ENCODE data around the gene TMEM8B. TPM values are rescaled to one million over a fixed set of nuclear protein-coding genes. Genes with fewer than 3 reads are reported as not detected.

Gene TMEM8B
- total RNA-seq, 4 donors from 2014 or later: 2.2 to 8.4 (median 5.4) TPM

DNA sequence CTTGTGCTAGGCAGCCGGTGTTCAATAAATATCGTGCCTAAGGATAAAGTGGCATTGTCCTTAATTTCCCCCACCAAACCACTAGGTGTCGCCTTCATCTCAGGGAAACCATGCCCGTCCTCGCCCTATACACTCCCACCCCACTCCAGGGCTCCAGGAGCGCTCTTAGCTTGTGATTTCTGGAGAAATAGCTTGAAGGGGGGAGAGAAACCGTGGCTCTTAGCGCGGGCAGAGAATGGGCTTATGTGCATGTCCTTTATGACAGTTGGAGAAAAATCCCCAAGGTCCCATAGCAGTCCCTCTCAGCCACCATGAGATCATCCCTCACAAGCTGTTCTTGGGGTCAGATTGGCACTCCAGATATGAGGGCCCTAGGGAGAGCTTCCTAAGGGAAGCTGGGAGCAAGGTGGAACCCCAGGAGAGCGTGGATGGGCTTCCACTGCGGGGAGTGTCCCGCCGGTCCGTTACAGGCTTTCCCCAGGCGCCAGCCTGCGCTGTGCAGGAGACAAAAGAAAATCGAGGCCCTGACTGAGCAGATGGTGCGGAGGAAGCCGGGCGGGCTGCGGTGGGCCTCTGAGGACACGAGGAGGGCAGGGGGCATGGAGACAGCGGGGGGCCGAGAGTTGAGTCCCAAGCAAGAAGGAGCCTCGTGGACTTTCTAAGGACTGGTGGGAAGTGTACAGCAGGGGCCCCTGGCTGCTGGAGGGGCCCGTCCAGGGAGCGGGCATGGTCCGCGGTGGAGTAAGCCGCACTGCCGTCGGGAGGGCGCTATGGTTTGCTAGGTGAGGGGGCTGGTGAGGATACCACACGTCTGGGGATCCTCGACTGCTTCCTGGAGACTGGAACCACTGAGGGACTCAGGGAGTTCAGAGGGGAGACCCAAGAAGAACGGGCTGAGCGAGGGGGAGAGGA is 38.4 kb upstream of the TMEM8B start:
- TF ChIP-seq, protein P1, sequence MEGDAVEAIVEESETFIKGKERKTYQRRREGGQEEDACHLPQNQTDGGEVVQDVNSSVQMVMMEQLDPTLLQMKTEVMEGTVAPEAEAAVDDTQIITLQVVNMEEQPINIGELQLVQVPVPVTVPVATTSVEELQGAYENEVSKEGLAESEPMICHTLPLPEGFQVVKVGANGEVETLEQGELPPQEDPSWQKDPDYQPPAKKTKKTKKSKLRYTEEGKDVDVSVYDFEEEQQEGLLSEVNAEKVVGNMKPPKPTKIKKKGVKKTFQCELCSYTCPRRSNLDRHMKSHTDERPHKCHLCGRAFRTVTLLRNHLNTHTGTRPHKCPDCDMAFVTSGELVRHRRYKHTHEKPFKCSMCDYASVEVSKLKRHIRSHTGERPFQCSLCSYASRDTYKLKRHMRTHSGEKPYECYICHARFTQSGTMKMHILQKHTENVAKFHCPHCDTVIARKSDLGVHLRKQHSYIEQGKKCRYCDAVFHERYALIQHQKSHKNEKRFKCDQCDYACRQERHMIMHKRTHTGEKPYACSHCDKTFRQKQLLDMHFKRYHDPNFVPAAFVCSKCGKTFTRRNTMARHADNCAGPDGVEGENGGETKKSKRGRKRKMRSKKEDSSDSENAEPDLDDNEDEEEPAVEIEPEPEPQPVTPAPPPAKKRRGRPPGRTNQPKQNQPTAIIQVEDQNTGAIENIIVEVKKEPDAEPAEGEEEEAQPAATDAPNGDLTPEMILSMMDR (IDR thresholded peaks at IDR 0.05): peak in 1 of 3 donors; percentile 68
- no peak for TF ChIP-seq POLR2A (IDR thresholded peaks at IDR 0.05)
- WGBS, 2 donors: 33 to 37% methylated on average over 37 of the region's 37 CpGs
- intact Hi-C loops (cut with DNase I; ENCODE audit: low total_unique reads): loop anchor here (5.0 kb wide), 2 partner anchors 92 to 157 kb away; no protein-coding TSS in a partner anchor
- peak; percentile 65 to 93 for DNase-seq (ENCODE audit: low spot score in 2 of 2)
- no peak overlapping the region for H3K4me3 ChIP-seq (ENCODE audit: low read depth, poor library complexity, severe bottlenecking)

DNA sequence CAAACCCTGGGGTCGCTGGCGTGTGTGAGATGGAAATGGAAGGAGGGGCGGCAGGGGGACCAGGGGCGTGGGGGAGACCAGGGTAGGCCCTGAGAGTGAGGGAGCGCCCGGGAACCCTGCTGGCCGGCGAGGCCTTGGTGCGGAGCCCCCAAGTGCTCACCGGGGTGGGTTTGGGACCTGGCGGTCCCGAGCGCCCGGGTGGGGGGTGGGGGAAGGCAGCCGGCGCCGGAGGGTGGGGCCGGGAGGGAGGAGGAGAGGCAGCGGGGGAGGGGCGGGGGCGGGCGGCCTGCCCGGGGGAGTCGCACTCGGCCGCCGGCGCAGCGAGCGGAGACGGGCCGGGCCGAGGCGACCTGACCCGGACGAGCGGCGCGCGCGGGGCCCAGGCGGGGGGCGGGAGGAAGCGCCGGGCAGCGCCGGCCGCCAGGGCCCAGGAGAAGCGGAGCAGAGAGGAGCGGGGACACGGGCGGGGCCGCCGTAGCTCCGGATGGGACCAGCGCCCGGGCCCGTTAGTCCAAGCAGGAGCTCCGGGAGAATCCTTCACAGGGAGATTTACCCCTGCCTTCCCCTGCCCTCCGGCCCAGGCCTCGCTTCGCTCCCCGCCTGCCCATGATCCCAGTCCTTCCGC is 37.6 kb upstream of the TMEM8B start, which contains the start of gene NPR2:
TSS of gene NPR2 (plus strand) at position 295 of the 625 bp plus-strand sequence. CDS start 818 bp downstream, outside the sequence.
- 4 to 21% methylated on average over 26 to 56 of the region's 64 CpGs for WGBS, 2 donors
- no peak within 1 kb of the TSS for H3K4me3 ChIP-seq (ENCODE audit: low read depth, poor library complexity, severe bottlenecking)
- no peak for TF ChIP-seq POLR2A (IDR thresholded peaks at IDR 0.05)
- TF ChIP-seq, protein P1 (IDR thresholded peaks at IDR 0.05): no peak
- intact Hi-C loops (cut with DNase I; ENCODE audit: low total_unique reads): loop anchor here (5.0 kb wide), 2 partner anchors 91 to 156 kb away; no protein-coding TSS in a partner anchor
- DNase-seq (ENCODE audit: low spot score in 2 of 2): peak in 1 of 2 donors; percentile 88

DNA sequence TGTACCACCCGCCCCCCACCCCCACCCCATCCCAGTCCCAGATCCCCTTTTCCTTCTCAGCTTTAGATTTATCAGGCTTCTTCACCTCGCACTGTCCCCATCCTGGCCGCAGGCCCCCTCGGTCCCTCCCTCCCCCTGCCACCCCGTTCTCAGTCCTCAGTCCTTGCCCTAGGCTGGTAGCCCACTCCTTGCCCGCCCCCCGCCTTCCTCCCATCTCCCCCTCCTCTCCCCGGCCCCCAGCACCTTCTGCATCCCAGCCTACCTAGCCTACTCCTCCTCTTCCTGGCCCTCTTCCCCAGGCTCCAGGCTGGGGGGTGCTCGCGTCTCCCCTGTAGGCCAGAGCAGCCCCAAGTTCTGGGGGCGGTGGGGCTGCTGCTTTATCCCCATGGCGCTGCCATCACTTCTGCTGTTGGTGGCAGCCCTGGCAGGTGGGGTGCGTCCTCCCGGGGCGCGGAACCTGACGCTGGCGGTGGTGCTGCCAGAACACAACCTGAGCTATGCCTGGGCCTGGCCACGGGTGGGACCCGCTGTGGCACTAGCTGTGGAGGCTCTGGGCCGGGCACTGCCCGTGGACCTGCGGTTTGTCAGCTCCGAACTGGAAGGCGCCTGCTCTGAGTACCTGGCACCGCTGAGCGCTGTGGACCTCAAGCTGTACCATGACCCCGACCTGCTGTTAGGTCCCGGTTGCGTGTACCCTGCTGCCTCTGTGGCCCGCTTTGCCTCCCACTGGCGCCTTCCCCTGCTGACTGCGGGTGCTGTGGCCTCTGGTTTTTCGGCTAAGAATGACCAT is 36.8 kb upstream of the TMEM8B start:
- DNase-seq (ENCODE audit: low spot score in 2 of 2): no peak
- no peak overlapping the region for H3K4me3 ChIP-seq (ENCODE audit: low read depth, poor library complexity, severe bottlenecking)
- TF ChIP-seq, protein P1 (IDR thresholded peaks at IDR 0.05): no peak
- TF ChIP-seq POLR2A (IDR thresholded peaks at IDR 0.05): no peak
- WGBS, 2 donors: 70 to 78% methylated on average over 23 to 26 of the region's 34 CpGs
- intact Hi-C loops (cut with DNase I; ENCODE audit: low total_unique reads): loop anchor here (5.0 kb wide), 2 partner anchors 90 to 155 kb away; no protein-coding TSS in a partner anchor

DNA sequence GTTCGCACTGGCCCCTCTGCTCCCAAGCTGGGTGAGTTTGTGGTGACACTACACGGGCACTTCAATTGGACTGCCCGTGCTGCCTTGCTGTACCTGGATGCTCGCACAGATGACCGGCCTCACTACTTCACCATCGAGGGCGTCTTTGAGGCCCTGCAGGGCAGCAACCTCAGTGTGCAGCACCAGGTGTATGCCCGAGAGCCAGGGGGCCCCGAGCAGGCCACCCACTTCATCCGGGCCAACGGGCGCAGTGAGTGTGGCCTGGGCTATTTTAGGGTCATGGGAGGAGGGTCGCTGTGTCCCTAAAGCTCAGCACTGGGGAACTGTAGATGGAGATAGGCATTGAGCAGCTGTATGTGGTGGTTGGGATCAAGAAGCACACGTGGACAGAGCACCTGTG is 36.2 kb upstream of the TMEM8B start:
- H3K4me3 ChIP-seq (ENCODE audit: low read depth, poor library complexity, severe bottlenecking): no peak overlapping the region
- DNase-seq (ENCODE audit: low spot score in 2 of 2): no peak
- WGBS, 2 donors: 83 to 86% methylated on average over 14 of the region's 14 CpGs
- no peak for TF ChIP-seq POLR2A (IDR thresholded peaks at IDR 0.05)
- TF ChIP-seq, protein P1 (IDR thresholded peaks at IDR 0.05): no peak
- intact Hi-C loops (cut with DNase I; ENCODE audit: low total_unique reads): loop anchor here (5.0 kb wide), 2 partner anchors 89 to 154 kb away; no protein-coding TSS in a partner anchor

DNA sequence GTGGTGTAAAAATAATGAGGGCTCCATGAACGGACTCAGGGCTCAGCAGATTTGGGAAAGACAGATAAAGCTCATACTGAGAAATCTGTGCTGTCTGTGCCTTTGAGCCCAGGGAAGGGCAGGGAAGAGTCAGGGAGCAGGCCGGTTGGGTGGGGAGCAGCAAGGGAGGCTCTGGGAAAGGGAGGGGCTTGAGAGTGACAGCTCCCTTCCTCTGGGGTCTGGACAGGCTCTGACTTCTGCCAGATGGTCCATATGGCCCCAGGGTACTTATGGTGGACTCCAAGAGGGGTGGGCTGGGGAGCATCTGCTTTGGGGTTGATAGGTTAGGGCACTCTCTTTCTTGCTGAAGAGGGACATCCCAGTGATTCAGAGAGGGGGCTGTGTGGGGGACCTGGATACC is 35.6 kb upstream of the TMEM8B start:
- TF ChIP-seq, protein P1 (IDR thresholded peaks at IDR 0.05): no peak
- TF ChIP-seq POLR2A (IDR thresholded peaks at IDR 0.05): no peak
- intact Hi-C loops (cut with DNase I; ENCODE audit: low total_unique reads): loop anchor here (5.0 kb wide), 2 partner anchors 89 to 154 kb away; no protein-coding TSS in a partner anchor
- DNase-seq (ENCODE audit: low spot score in 2 of 2): no peak
- no peak overlapping the region for H3K4me3 ChIP-seq (ENCODE audit: low read depth, poor library complexity, severe bottlenecking)
- WGBS, 2 donors: 65 to 67% methylated on average over 2 of the region's 2 CpGs

All from lower leg skin (tissue), 4 donors.